Left renal pelvis (tissue), 4 donors: ENCODE results near the gene TMEM229A. TPM values are rescaled to one million over a fixed set of nuclear protein-coding genes. Genes with fewer than 3 reads are reported as not detected.
"Not testable (repeated sequence)": the region's sequence is repeated elsewhere in the genome, so short reads cannot be mapped to it uniquely, and the experiment has no call there.

ENCODE experiments used
- DNase-seq, 4 donors: peaks; one replicate each; pipeline ENCODE4 v3.0.0-alpha.2; 2013; ENCODE audit warnings: low read depth in 4 of 4, low spot score in 3 of 4
- polyA plus RNA-seq, 4 donors: library from polyadenylated mRNA; unstranded; fragments of 120-200 nt; gene quantifications; one replicate each; pipeline ENCODE4 v1.2.1, GENCODE V29; 2013; ENCODE audit not compliant: insufficient read length in 4 of 4

TMEM229A gene
- polyA plus RNA-seq, 4 donors, result 0.08 to 0.53 (median 0.14) TPM

- no peak for DNase-seq
Measured at GRCh38 chr7:124033095-124033806, 384 bp upstream of the TMEM229A start.

GRCh38 chr7:124031919-124032318 is 948 bp downstream of the TMEM229A start:
- DNase-seq, result no peak

DNA sequence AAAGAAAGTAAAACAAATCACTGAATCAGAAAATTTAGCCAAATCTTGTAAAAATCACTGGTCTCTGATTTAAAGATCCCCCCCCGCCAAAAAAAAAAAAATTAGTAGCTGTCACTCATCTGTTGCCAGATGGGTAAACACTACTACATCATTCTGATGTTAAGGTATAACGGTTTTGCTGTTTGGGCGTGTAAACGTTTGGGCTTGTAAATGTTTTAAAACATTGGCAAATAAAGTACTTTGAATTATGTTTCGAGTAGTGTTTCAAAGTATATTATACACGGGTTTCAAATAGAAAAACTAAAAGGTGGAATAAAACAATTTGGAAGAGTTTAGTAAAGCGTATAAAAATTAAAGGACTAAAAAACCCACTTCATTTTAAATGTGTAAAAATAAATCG is 1.5 kb downstream of the TMEM229A start:
- no peak for DNase-seq

DNA sequence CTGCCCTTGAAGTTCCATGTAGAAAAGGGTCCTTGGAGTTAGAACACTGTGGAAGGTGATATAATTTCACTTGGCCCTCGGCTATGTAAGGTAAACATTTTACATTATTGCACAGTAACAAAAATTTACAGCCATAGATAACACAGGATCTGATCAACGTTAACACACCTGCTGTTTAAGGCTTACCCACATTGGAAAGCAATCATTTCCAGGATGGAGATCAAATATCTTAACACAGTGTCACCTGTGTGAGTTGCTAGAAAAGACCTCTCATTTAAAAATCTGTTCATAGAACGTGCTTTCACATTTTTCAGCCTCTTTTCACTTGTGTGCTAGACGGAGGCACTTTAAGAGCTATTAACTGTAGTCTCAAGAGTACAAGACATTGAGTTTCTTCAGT is 1.9 kb downstream of the TMEM229A start:
- DNase-seq, result no peak

DNA sequence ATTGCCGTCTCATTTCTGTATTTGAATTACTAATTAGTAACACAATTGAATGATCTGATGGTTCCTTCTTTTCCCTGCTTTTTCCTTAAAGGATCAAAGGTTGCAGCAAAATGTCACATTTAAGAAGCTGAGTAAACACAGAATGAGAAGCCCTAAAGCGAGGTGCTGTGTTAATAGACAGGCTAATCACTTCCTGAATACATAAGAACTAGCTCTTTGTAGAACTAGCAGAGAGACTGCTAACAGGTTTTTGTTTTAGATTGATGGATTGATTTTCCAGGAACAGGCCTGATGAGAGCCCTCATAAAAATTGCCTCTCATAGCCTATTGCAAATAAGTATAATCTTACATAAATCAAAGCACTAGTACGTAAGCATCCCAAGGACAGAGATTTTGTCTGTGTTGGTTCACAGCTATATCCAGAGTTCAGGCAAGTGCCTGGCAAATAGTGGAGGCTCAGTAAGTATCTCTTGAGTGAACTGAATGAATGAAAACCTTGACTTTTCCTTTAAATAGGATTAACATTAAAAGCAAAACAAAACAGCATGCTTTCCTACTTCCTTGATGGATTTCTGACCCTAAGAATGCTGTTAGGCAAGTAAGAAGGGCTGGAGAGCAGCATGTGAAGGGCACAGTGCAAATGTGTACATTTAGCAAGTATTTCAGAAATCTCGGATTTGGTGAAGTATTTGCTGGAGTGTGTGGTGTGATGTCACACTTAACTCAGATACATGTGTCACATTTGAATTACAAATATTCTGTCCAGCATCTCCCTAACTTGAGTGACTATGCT is 3.3 kb downstream of the TMEM229A start:
- no peak for DNase-seq

DNA sequence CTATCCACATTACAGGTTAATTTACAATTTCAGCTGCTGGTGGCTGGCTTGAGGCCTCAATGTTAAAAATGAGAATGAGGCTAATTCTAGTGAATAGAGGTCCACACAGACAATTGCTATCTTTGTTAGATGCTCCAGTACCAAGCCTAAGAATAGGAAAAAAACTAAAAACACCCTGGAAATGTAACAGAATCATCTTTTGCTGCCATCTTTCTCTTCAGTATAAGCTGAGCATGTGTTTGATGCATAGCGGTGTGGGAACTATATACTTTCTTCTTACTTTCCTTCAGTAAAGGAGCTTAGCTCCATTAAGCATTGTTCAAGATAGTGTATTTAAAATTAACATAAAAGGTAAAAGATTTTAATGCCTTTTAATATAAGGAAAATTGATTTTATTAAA is 5.6 kb downstream of the TMEM229A start:
- no peak for DNase-seq

- DNase-seq, result not testable (repeated sequence)
Measured at GRCh38 chr7:124024329-124024728, 8.5 kb downstream of the TMEM229A start.

DNA sequence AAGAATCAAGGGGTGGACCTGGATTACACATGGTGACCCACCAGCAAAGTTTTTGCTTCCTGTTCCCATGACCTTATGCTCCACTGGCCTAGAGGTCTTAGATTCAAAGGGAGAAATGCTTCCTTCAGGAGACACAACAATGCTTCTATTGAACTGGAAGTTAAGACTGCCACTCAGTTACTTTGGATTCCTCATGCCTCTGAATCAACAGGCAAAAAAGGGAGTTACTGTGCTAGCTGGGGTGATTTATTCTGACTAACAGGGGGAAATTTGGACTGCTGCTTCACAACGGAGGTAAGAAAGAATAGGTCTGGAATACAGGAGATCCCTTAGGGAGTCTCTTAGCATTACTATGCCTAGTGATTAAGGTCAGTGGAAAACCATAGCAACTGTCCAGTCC is 10.3 kb downstream of the TMEM229A start:
- DNase-seq, result no peak

GRCh38 chr7:124020060-124020459 is 12.8 kb downstream of the TMEM229A start:
- DNase-seq, result no peak

GRCh38 chr7:124013306-124013705 is 19.6 kb downstream of the TMEM229A start:
- DNase-seq, result no peak

- no peak for DNase-seq
Measured at GRCh38 chr7:124012864-124013263, 20.0 kb downstream of the TMEM229A start.

- DNase-seq, result no peak
Measured at GRCh38 chr7:124009321-124009720, 23.5 kb downstream of the TMEM229A start.

- DNase-seq, result not testable (repeated sequence)
Measured at GRCh38 chr7:124008296-124008695, 24.6 kb downstream of the TMEM229A start.

DNA sequence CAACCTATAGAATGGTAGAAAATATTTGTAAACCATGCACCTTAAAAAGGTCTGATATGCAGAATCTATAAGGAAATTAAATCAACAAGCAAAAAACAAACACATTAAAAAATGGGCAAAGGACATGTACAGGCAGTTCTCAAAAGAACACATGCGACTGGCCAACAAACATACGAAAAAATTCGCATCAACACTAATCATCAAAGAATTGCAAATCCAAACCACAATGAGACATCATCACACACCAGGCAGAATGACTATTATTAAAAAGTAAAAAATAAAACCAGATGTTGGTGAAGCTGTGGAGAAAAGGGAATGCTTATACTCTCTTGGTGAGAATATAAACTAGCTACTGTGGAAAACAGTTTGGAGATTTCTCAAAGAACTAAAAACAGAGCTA is 33.2 kb downstream of the TMEM229A start:
- DNase-seq, result no peak

GRCh38 chr7:123998921-123999320 is 33.9 kb downstream of the TMEM229A start:
- no peak for DNase-seq

- DNase-seq, result no peak
Measured at GRCh38 chr7:123996327-123996625, 36.6 kb downstream of the TMEM229A start.

GRCh38 chr7:123995617-123996326 is 37.1 kb downstream of the TMEM229A start:
- DNase-seq, result no peak

GRCh38 chr7:123994449-123994848 is 38.4 kb downstream of the TMEM229A start:
- DNase-seq, result no peak

DNA sequence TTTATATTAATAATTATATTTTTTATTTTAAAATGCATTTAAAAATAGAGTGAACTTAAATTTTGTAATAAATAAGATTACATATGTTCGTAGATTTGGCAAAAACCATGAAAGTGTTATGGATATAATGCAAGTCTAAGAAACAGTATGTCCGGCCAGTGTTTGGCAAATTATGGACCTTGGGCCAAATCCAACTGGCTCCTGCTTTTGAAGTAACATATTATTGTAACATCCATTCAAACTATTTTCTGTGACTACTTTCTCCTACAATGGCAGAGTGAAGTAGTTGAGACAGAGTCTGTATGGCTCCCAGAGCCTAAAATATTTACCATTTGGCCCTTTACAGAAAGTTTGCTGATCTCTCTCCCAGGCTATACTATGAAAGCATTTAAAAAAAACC is 38.9 kb downstream of the TMEM229A start:
- no peak for DNase-seq

DNA sequence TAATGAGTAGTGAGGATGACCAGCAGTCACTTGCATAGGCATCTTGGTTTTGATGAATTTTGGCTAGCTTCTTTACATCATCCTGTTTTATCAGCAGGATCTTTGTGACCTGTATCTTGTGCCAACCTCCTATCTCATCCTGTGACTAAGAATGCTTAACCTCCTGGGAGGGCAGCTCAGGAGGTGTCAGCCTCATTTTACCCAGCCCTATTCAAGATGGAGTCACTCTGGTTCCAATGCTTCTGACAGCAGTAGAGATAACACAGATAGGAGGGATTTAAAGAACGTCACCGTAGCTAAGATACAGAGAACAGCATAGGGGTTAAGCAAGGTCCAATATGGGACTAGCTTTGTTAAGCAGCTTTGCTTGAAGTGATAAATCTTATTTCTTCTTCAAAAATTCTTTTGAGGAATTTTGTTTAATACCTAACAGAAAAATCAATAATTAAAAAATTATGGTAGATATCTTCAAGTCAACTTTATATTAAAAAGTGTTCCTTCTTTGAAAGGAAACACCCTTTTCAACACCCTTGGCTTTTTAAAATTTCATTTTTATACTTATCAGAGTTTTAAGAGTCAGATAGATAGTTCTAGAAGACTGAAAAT is 39.9 kb downstream of the TMEM229A start:
- no peak for DNase-seq

- no peak for DNase-seq
Measured at GRCh38 chr7:123987445-123987844, 45.4 kb downstream of the TMEM229A start.
